Progenitor cell of endocrine pancreas (in vitro differentiated cells): ENCODE results near the gene ZDHHC14. TPM values are rescaled to one million over a fixed set of nuclear protein-coding genes. Genes with fewer than 3 reads are reported as not detected.

ENCODE experiments used
- DNase-seq: peaks from one replicate; pipeline ENCODE4 v3.0.0; 2021; ENCODE audit warnings: low spot score; ENCODE audit not compliant: unreplicated experiment
- H3K27ac Mint-ChIP-seq: 2 replicates; pipeline ENCODE4 v1.8.0; 2021; ENCODE audit warnings: mild to moderate bottlenecking, moderate library complexity, mixed read lengths
- H3K27me3 Mint-ChIP-seq: 2 replicates; pipeline ENCODE4 v1.8.0; 2021; ENCODE audit warnings: mixed read lengths
- H3K36me3 Mint-ChIP-seq: 2 replicates; pipeline ENCODE4 v1.8.0; 2022; ENCODE audit warnings: mixed read lengths; ENCODE audit not compliant: insufficient read depth
- H3K4me1 Mint-ChIP-seq: 2 replicates; pipeline ENCODE4 v1.8.0; 2021; ENCODE audit warnings: low read depth, mixed read lengths
- H3K4me3 Mint-ChIP-seq: 2 replicates; pipeline ENCODE4 v1.8.0; 2021; ENCODE audit warnings: low read depth, mild to moderate bottlenecking, moderate library complexity, mixed read lengths
- H3K9me3 Mint-ChIP-seq: 2 replicates; pipeline ENCODE4 v1.8.0; 2021; ENCODE audit warnings: low read depth, mixed read lengths
- CTCF ChIP-seq: fragments of 200-600 bp; sonication (generic); IDR thresholded peaks from one replicate; pipeline ENCODE4 v1.5.0; 2021; ENCODE audit warnings: antibody characterized with exemption, mild to moderate bottlenecking; ENCODE audit not compliant: unreplicated experiment
- total RNA-seq: library from RNA; stranded (reverse); gene quantifications from 2 replicates; pipeline ENCODE4 v1.2.1, GENCODE V29; 2021

ZDHHC14 gene
- total RNA-seq, 1 donor from 2014 or later: 9.0 TPM

- Mint-ChIP-seq H3K4me1 (peaks cover 4% of the 10 kb centered on the region), H3K27me3 (no peaks in the 10 kb centered on the region), H3K36me3 (no peaks in the 10 kb centered on the region), H3K4me3 (no peak overlapping the region), H3K9me3 (no peaks in the 10 kb centered on the region), H3K27ac (no peak overlapping the region)
- DNase-seq: no peak
- TF ChIP-seq CTCF: no peak
Observed at GRCh38 chr6:157436944-157437336, 56.0 kb downstream of the ZDHHC14 start.

- Mint-ChIP-seq H3K36me3 (no peaks in the 10 kb centered on the region), H3K27me3 (no peaks in the 10 kb centered on the region)
Observed at GRCh38 chr6:157438611-157439111, 57.7 kb downstream of the ZDHHC14 start.

GRCh38 chr6:157440171-157440570 lies 59.2 kb downstream of the ZDHHC14 start:
- H3K4me1 Mint-ChIP-seq: peaks cover 1% of the 10 kb centered on the region
- no peak overlapping the region for H3K27ac Mint-ChIP-seq

More at GRCh38 chr6:157438611-157439111, 57.7 kb downstream of the ZDHHC14 start:
- DNase-seq: no peak
- no peak for TF ChIP-seq CTCF
- Mint-ChIP-seq H3K4me1 (peaks cover 1% of the 10 kb centered on the region), H3K27ac (no peak overlapping the region), H3K4me3 (no peak overlapping the region), H3K9me3 (no peaks in the 10 kb centered on the region)

GRCh38 chr6:157442291-157442690 lies 61.3 kb downstream of the ZDHHC14 start:
- Mint-ChIP-seq H3K9me3 (no peaks in the 10 kb centered on the region), H3K36me3 (no peaks in the 10 kb centered on the region), H3K4me3 (no peak overlapping the region), H3K27me3 (no peaks in the 10 kb centered on the region), H3K4me1 (no peaks in the 10 kb centered on the region), H3K27ac (no peak overlapping the region)
- no peak for TF ChIP-seq CTCF
- DNase-seq: no peak

More at GRCh38 chr6:157440171-157440570, 59.2 kb downstream of the ZDHHC14 start:
- Mint-ChIP-seq H3K4me3 (no peak overlapping the region), H3K27me3 (no peaks in the 10 kb centered on the region), H3K36me3 (no peaks in the 10 kb centered on the region), H3K9me3 (no peaks in the 10 kb centered on the region)
- TF ChIP-seq CTCF: no peak
- no peak for DNase-seq

GRCh38 chr6:157443066-157443800 lies 62.2 kb downstream of the ZDHHC14 start:
- H3K9me3 Mint-ChIP-seq: no peaks in the 10 kb centered on the region
- no peak for DNase-seq
- TF ChIP-seq CTCF: no peak
- no peak overlapping the region for H3K27ac Mint-ChIP-seq
- H3K36me3 Mint-ChIP-seq: no peaks in the 10 kb centered on the region
- H3K27me3 Mint-ChIP-seq: no peaks in the 10 kb centered on the region
- H3K4me1 Mint-ChIP-seq: no peaks in the 10 kb centered on the region
- no peak overlapping the region for H3K4me3 Mint-ChIP-seq
